Stomach (tissue), 9 donors: ENCODE measurements around the gene MVB12A. TPM values are rescaled to one million over a fixed set of nuclear protein-coding genes. Genes with fewer than 3 reads are reported as not detected.

Experiments
- DNase-seq, 2 donors: peaks; one replicate each; pipeline versions ENCODE4 v3.0.0 to v3.0.0-alpha.2; 2013 to 2019
- H3K27ac ChIP-seq, 5 donors: fragments of 200-600 bp in 4 of 5; sonication (generic) in 4 of 5; one replicate each; pipeline ENCODE4 v1.5.1; 2013 to 2019; ENCODE audit warnings: mild to moderate bottlenecking in 1 of 5, moderate library complexity in 1 of 5
- H3K27me3 ChIP-seq, 3 donors: fragments of 200-600 bp; sonication (generic); one replicate each; pipeline ENCODE4 v1.5.1; 2017 to 2019; ENCODE audit warnings: mixed run types in 1 of 3
- H3K36me3 ChIP-seq, 4 donors: fragments of 200-600 bp; sonication (generic); 1 replicate in 3 of 4; 2 replicates in 1 of 4; pipeline ENCODE4 v1.5.1; 2016 to 2019
- H3K4me1 ChIP-seq, 4 donors: fragments of 200-600 bp; sonication (generic); one replicate each; pipeline ENCODE4 v1.5.1; 2016 to 2019
- H3K4me3 ChIP-seq, 4 donors: fragments of 200-600 bp; sonication (generic) in 3 of 4; one replicate each; pipeline ENCODE4 v1.5.1; 2016 to 2019; ENCODE audit warnings: mild to moderate bottlenecking in 1 of 4
- H3K9me3 ChIP-seq, 4 donors: fragments of 200-600 bp; sonication (generic); one replicate each; pipeline ENCODE4 v1.5.1; 2016 to 2019
- EP300 ChIP-seq: sonication (generic); formaldehyde crosslinking; IDR thresholded peaks from one replicate; pipeline ENCODE4 v1.6.1; 2017; ENCODE audit warnings: antibody characterized with exemption
- POLR2A ChIP-seq, 4 donors: fragments of 450-650 bp; IDR thresholded peaks; one replicate each; pipeline ENCODE4 v1.6.1; 2016; ENCODE audit warnings: antibody characterized with exemption in 4 of 4, control low read depth in 2 of 4, mild to moderate bottlenecking in 1 of 4, moderate library complexity in 1 of 4
- POLR2AphosphoS5 ChIP-seq, 3 donors: sonication (generic); formaldehyde crosslinking; IDR thresholded peaks; one replicate each; pipeline ENCODE4 v1.6.1; 2016; ENCODE audit warnings: antibody characterized with exemption in 3 of 3
- WGBS, 5 donors: extraction: QIAGEN DNeasy Blood & Tissue Kit in 3 of 5; methylation state at CpG; one replicate each; pipeline versions ENCODE4 v1.1.5 to v1.1.7; 2013 to 2018; 5-methylcytosine and 5-hydroxymethylcytosine counted together
- intact Hi-C: fragments of 100-400 bp; cut with DNase I; formaldehyde crosslinking; loops from one replicate; pipeline ENCODE4 v1.15.1; 2023; ENCODE audit warnings: low total_unique reads
- polyA plus RNA-seq, 3 donors: library from polyadenylated mRNA; stranded (reverse); fragments of 200-250 nt; gene quantifications; one replicate each; pipeline ENCODE4 v1.2.3, GENCODE V29; 2013
- total RNA-seq, 5 donors: library from RNA; depleted of rRNA; stranded (reverse); fragments of >200 nt; gene quantifications; one replicate each; pipeline versions ENCODE4 v1.1.0 to v1.2.3, GENCODE V29; 2014 to 2016
- TF ChIP-seq, protein P1 (sequence below), 7 experiments: fragments of 450-650 bp in 4 of 7; fragments of 200-600 bp in 3 of 7; sonication (generic) in 3 of 7; IDR thresholded peaks; one replicate each; pipeline ENCODE4 v1.5.1; 2016 to 2019; ENCODE audit warnings: antibody characterized with exemption in 7 of 7, control low read depth in 2 of 7, mild to moderate bottlenecking in 1 of 7
- donor health status: healthy with polysubstance abuse.
- donor health status: Bipolar disorder and iron deficiency.
- donor health status: healthy.

Gene MVB12A
- total and polyA plus RNA-seq, 8 donors = 9.9 to 76.3 (median 55.5) TPM

DNA sequence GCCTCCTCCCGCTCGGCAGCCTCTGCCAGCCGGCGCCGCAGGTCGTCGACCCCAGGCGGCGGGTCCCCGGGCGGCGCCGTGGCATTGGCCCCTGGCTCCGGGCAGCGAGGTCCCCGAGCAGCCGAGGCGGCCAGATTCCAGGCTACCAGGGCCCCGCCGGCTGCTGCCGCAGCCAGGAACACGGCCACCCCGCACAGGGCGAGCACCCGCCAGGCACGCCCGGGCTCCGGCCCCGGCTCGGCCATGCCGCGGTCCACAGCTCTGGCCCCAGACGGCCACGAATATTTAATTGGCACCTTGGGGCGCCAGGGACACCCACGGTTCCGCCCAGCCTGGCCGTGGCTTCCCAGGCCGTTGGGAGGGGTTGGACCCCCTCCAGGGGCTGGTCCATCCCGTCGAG is 25.9 kb upstream of the MVB12A start, which contains the start of gene CCDC194:
CCDC194 (minus strand) TSS at position 283 of the 400 bp plus-strand sequence; CDS start at position 245, 38 bp downstream.
- no peak for DNase-seq
- no peak within 1 kb of the TSS for H3K4me3 ChIP-seq
- H3K36me3 ChIP-seq = peaks cover 0 to 21% (median 8%) of the 10 kb centered on the region in 4 donors
- intact Hi-C loops = no loop called here
- H3K27me3 ChIP-seq = peaks cover 0 to 60% (median 7%) of the 10 kb centered on the region in 3 donors
- H3K27ac ChIP-seq = no peak within 1 kb of the TSS
- peaks cover 0 to 6% (median 2%) of the 10 kb centered on the region in 4 donors for H3K9me3 ChIP-seq
- H3K4me1 ChIP-seq = peaks cover 22 to 40% (median 32%) of the 10 kb centered on the region in 4 donors
- WGBS, 5 donors = 23 to 50% (median 31%) methylated on average over 2 to 41 of the region's 41 CpGs
- TF ChIP-seq, protein P1, sequence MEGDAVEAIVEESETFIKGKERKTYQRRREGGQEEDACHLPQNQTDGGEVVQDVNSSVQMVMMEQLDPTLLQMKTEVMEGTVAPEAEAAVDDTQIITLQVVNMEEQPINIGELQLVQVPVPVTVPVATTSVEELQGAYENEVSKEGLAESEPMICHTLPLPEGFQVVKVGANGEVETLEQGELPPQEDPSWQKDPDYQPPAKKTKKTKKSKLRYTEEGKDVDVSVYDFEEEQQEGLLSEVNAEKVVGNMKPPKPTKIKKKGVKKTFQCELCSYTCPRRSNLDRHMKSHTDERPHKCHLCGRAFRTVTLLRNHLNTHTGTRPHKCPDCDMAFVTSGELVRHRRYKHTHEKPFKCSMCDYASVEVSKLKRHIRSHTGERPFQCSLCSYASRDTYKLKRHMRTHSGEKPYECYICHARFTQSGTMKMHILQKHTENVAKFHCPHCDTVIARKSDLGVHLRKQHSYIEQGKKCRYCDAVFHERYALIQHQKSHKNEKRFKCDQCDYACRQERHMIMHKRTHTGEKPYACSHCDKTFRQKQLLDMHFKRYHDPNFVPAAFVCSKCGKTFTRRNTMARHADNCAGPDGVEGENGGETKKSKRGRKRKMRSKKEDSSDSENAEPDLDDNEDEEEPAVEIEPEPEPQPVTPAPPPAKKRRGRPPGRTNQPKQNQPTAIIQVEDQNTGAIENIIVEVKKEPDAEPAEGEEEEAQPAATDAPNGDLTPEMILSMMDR (IDR thresholded peaks at IDR 0.05) = no peak
- TF ChIP-seq EP300 (no peak), POLR2A (IDR thresholded peaks at IDR 0.05) (no peak), POLR2AphosphoS5 (IDR thresholded peaks at IDR 0.05) (no peak)

DNA sequence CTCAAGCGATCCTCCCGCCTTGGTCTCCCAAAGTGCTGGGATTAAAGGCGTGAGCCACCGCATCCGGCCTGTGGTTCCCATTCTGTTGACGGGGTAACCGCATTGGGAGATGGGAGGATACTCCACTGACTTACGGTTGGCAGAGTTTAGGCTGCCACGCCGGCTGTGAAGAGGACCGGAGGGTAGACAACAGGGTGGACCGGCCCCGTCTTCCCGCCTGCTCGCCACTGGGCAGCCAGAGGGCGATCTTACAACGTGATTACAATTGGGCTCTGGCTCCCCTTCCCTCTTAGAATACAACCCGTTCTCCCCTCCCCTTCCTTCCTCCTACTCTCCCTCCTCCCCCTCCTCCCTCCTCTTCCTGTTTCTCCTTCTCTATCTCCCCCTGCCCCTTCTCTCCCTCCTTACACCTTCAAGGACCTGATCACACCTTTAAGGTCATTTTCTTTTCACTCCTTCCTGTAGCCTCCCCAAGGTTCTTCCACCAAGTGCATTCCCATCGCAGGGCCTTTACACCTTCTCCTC is 24.9 kb upstream of the MVB12A start:
- no peak overlapping the region for H3K27ac ChIP-seq
- peaks cover 0 to 31% (median 18%) of the 10 kb centered on the region in 4 donors for H3K36me3 ChIP-seq
- TF ChIP-seq POLR2A (IDR thresholded peaks at IDR 0.05) (no peak), EP300 (no peak)
- TF ChIP-seq, protein P1 (IDR thresholded peaks at IDR 0.05) = peak in 5 of 7 experiments; percentile 30 to 60 (median 45)
- peak; percentile 58 to 68 for DNase-seq
- WGBS, 5 donors = 17 to 33% (median 21%) methylated on average over 19 of the region's 19 CpGs
- peaks cover 0 to 60% (median 7%) of the 10 kb centered on the region in 3 donors for H3K27me3 ChIP-seq
- no peaks in the 10 kb centered on the region for H3K9me3 ChIP-seq
- intact Hi-C loops = no loop called here
- no peak overlapping the region for H3K4me3 ChIP-seq
- H3K4me1 ChIP-seq = peaks cover 22 to 40% (median 32%) of the 10 kb centered on the region in 4 donors

DNA sequence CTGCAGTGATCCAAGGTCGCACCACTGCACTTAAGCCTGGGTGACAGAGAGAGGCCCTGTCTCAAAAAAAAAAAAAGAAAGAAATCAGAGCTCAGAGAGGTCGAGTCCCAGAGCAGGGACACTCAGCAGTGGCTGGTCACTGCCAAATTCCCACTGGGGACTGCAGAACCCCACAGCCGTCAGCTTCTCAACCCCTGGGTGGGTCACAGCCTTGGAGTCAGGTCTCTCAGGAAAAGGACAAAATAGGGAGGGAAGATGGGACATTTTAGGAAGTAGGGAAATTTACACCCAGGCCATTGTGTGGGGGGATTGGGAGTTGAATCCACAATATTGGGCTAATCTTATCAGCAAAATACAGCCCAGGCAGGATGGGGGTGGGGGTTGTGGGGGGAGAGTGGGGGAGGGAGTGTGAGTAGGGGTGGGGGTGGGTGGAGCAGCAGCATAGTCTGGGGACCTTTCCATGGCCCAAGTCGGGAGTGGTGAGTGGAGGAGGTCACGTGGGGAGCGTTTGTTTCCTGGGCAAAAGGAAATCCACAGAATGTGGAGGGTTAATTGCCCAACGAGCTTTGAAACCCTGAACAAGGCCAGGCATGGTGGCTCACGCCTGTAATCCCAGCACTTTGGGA is 20.8 kb upstream of the MVB12A start:
- H3K27me3 ChIP-seq = peaks cover 0 to 27% (median 2%) of the 10 kb centered on the region in 3 donors
- peaks cover 0 to 60% (median 35%) of the 10 kb centered on the region in 4 donors for H3K36me3 ChIP-seq
- DNase-seq = no peak
- H3K4me1 ChIP-seq = peaks cover 7 to 30% (median 18%) of the 10 kb centered on the region in 4 donors
- intact Hi-C loops = no loop called here
- no peak overlapping the region for H3K27ac ChIP-seq
- H3K4me3 ChIP-seq = no peak overlapping the region
- 51 to 64% (median 60%) methylated on average over 8 of the region's 8 CpGs for WGBS, 5 donors
- H3K9me3 ChIP-seq = no peaks in the 10 kb centered on the region
- TF ChIP-seq, protein P1 (IDR thresholded peaks at IDR 0.05) = no peak
- TF ChIP-seq EP300 (no peak), POLR2AphosphoS5 (IDR thresholded peaks at IDR 0.05) (no peak), POLR2A (IDR thresholded peaks at IDR 0.05) (no peak)

- no peaks in the 10 kb centered on the region for H3K9me3 ChIP-seq
- H3K4me1 ChIP-seq = peaks cover 16 to 40% (median 31%) of the 10 kb centered on the region in 4 donors
- no peak overlapping the region for H3K27ac ChIP-seq
- no peak for DNase-seq
- TF ChIP-seq EP300 = no peak
- TF ChIP-seq, protein P1 (IDR thresholded peaks at IDR 0.05) = no peak
- TF ChIP-seq POLR2A (IDR thresholded peaks at IDR 0.05) = no peak
- no peak for TF ChIP-seq POLR2AphosphoS5 (IDR thresholded peaks at IDR 0.05)
- 82 to 94% (median 85%) methylated on average over 6 of the region's 6 CpGs for WGBS, 5 donors
- intact Hi-C loops = no loop called here
- no peak overlapping the region for H3K4me3 ChIP-seq
- H3K27me3 ChIP-seq = peaks cover 0 to 17% (median 0%) of the 10 kb centered on the region in 3 donors
- peaks cover 0 to 60% (median 35%) of the 10 kb centered on the region in 4 donors for H3K36me3 ChIP-seq
Observed at GRCh38 chr19:17401628-17402027, 18.2 kb upstream of the MVB12A start.
